Glutamatergic neuron (in vitro differentiated cells): ENCODE data around the gene METTL15. TPM values are rescaled to one million over a fixed set of nuclear protein-coding genes. Genes with fewer than 3 reads are reported as not detected.
"Not testable (repeated sequence)": the region's sequence is repeated elsewhere in the genome, so short reads cannot be mapped to it uniquely, and the experiment has no call there.

ENCODE experiments used
- DNase-seq: peaks from one replicate; pipeline ENCODE4 v3.0.0; 2022
- H3K27ac Mint-ChIP-seq: one replicate; pipeline ENCODE4 v1.8.0; 2020; ENCODE audit warnings: mild to moderate bottlenecking, mixed read lengths, inconsistent platforms; ENCODE audit not compliant: unreplicated experiment
- H3K27me3 Mint-ChIP-seq: one replicate; pipeline ENCODE4 v1.8.0; 2020; ENCODE audit warnings: mild to moderate bottlenecking, moderate library complexity, mixed read lengths, inconsistent platforms; ENCODE audit not compliant: unreplicated experiment
- H3K36me3 Mint-ChIP-seq: one replicate; pipeline ENCODE4 v1.8.0; 2020; ENCODE audit warnings: mild to moderate bottlenecking, mixed read lengths, inconsistent platforms; ENCODE audit not compliant: unreplicated experiment
- H3K4me1 Mint-ChIP-seq: one replicate; pipeline ENCODE4 v1.8.0; 2020; ENCODE audit warnings: mild to moderate bottlenecking, low read depth, mixed read lengths, inconsistent platforms; ENCODE audit not compliant: unreplicated experiment
- H3K4me3 Mint-ChIP-seq: one replicate; pipeline ENCODE4 v1.8.0; 2020; ENCODE audit warnings: mild to moderate bottlenecking, mixed read lengths, inconsistent platforms; ENCODE audit not compliant: unreplicated experiment
- H3K9me3 Mint-ChIP-seq: one replicate; pipeline ENCODE4 v1.8.0; 2020; ENCODE audit warnings: mild to moderate bottlenecking, moderate library complexity, mixed read lengths, inconsistent platforms; ENCODE audit not compliant: unreplicated experiment
- CTCF ChIP-seq: fragments of 200-600 bp; sonication (generic); IDR thresholded peaks from one replicate; pipeline ENCODE4 v1.5.0; 2021; ENCODE audit not compliant: partially characterized antibody, unreplicated experiment
- total RNA-seq: library from RNA; stranded (reverse); fragmentation: NEBNext Ultra II Directional; extraction: Animal tissue kit (Norgen Biotek cat#: 25700); gene quantifications from one replicate; pipeline ENCODE4 v1.2.1, GENCODE V29; 2021; ENCODE audit not compliant: unreplicated experiment

The METTL15 gene
- total RNA-seq, 1 donor from 2014 or later = 8.2 TPM

- Mint-ChIP-seq H3K36me3 (no peaks in the 10 kb centered on the region), H3K9me3 (no peaks in the 10 kb centered on the region), H3K27me3 (no peaks in the 10 kb centered on the region), H3K4me1 (no peaks in the 10 kb centered on the region), H3K27ac (no peak overlapping the region), H3K4me3 (no peak overlapping the region)
- DNase-seq = no peak
- TF ChIP-seq CTCF = no peak
Observed at GRCh38 chr11:28086569-28086968, 21.6 kb upstream of the METTL15 start.

GRCh38 chr11:28087192-28087591 is 21.0 kb upstream of the METTL15 start:
- not testable (repeated sequence) for H3K36me3 Mint-ChIP-seq, H3K4me1 Mint-ChIP-seq, DNase-seq, H3K27me3 Mint-ChIP-seq, H3K9me3 Mint-ChIP-seq, H3K27ac Mint-ChIP-seq, H3K4me3 Mint-ChIP-seq

- not testable (repeated sequence) for H3K9me3 Mint-ChIP-seq, DNase-seq, H3K27me3 Mint-ChIP-seq, H3K36me3 Mint-ChIP-seq, H3K4me1 Mint-ChIP-seq, H3K4me3 Mint-ChIP-seq, H3K27ac Mint-ChIP-seq
Observed at GRCh38 chr11:28087693-28088092, 20.5 kb upstream of the METTL15 start.

GRCh38 chr11:28089378-28089777 is 18.8 kb upstream of the METTL15 start:
- H3K27ac Mint-ChIP-seq = no peak overlapping the region
- no peak for DNase-seq
- no peaks in the 10 kb centered on the region for H3K4me1 Mint-ChIP-seq
- no peak overlapping the region for H3K4me3 Mint-ChIP-seq
- no peaks in the 10 kb centered on the region for H3K36me3 Mint-ChIP-seq
- no peak for TF ChIP-seq CTCF
- no peaks in the 10 kb centered on the region for H3K9me3 Mint-ChIP-seq
- no peaks in the 10 kb centered on the region for H3K27me3 Mint-ChIP-seq

- DNase-seq = no peak
- TF ChIP-seq CTCF = no peak
- Mint-ChIP-seq H3K27me3 (no peaks in the 10 kb centered on the region), H3K4me1 (no peaks in the 10 kb centered on the region), H3K27ac (no peak overlapping the region), H3K36me3 (no peaks in the 10 kb centered on the region), H3K9me3 (no peaks in the 10 kb centered on the region), H3K4me3 (no peak overlapping the region)
Observed at GRCh38 chr11:28090052-28090749, 18.0 kb upstream of the METTL15 start.

GRCh38 chr11:28092786-28093185 is 15.4 kb upstream of the METTL15 start:
- Mint-ChIP-seq H3K9me3 (no peaks in the 10 kb centered on the region), H3K27me3 (no peaks in the 10 kb centered on the region), H3K4me1 (no peaks in the 10 kb centered on the region), H3K4me3 (no peak overlapping the region), H3K27ac (no peak overlapping the region), H3K36me3 (no peaks in the 10 kb centered on the region)
- no peak for DNase-seq
- no peak for TF ChIP-seq CTCF
